Stimulated activated CD8-positive, alpha-beta memory T cell treated with anti-CD3 and anti-CD28 coated beads, Interleukin-15, amount 100 ng/mL, for 1 hour (primary cell): ENCODE data around the gene EHD1.

Source experiments
- DNase-seq: peaks from one replicate; pipeline ENCODE4 v3.0.0-alpha.2; 2020; ENCODE audit warnings: low read depth

Gene EHD1

DNA sequence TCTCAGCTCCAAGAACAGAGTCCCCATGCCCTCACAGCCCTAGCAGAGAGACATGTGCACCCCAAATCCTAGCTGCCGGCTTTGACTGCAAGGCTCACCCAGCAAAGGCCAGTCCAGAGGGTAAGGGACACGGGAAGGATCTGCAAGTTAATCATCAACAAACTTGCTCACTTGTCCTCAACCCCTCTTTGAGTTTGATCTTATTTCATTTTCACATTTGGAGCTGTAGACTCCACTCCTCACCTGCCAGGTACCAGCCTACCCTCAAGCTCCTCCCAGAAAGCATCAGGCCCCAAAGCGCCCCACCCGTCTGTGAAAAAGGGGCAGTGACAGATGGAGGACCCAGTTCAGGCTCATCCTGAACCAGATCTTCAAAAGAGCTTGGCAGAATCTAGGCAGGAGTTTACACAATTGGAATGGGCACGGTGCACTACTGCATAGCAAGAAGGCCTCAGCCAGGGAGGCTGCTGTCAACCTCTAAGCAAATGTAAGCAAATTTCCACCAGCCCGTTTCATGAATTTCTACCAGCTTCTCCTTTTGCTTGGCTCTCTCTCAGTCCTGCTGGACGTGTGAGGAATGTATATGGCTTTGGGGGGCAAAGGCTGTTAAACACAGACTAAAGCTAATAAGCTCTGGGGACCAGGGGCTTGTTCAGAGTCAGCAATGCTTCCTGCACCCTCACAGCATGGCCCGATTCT lies 5.5 kb downstream of the EHD1 start:
- no peak for DNase-seq

DNA sequence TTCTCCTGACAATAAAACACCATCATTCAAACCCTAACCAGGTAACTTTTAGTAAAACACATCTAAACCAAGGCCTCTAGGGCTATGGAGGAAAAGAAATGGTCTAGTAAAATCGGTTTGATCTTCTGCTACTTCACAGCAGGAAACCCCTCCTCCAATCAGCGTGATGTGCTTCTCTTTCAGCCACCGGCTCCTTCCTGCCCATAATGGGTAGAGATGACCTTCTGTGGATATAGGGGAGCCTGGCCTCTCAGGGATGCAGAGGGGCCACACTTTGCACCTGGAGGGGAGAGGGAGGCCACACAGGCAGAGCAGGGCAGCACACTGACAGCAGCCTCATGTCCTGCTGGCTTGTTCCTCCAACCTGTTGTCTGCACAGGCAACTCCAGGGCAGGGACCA lies 6.9 kb downstream of the EHD1 start:
- DNase-seq = no peak

DNA sequence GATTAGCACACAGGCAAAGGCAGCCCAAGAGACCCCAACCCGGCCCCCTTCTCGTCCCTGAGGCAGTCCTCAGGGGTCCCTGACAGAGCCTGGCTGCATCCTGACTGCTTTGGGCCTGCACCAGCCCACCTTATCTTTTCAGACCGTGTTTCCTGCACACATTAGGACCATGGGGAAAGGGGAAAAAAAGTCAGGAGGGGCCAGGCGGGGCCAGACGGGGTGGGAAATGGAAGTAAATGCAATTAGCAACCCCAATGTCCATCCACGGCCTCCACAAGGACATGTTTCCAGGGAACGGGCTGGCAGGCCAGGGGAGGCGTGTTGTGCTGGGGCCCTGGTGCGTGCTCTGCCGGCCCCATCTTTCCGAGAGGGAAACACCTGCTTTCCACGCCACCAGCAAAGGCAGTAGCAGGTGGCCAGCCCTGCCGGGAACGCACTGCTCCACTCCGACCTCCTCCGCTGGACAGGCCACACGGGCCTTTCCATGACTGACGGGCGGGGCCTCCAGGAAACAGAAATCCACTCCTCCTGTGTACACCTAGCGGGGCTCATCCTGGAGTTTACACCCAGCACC lies 7.4 kb downstream of the EHD1 start:
- no peak for DNase-seq

DNA sequence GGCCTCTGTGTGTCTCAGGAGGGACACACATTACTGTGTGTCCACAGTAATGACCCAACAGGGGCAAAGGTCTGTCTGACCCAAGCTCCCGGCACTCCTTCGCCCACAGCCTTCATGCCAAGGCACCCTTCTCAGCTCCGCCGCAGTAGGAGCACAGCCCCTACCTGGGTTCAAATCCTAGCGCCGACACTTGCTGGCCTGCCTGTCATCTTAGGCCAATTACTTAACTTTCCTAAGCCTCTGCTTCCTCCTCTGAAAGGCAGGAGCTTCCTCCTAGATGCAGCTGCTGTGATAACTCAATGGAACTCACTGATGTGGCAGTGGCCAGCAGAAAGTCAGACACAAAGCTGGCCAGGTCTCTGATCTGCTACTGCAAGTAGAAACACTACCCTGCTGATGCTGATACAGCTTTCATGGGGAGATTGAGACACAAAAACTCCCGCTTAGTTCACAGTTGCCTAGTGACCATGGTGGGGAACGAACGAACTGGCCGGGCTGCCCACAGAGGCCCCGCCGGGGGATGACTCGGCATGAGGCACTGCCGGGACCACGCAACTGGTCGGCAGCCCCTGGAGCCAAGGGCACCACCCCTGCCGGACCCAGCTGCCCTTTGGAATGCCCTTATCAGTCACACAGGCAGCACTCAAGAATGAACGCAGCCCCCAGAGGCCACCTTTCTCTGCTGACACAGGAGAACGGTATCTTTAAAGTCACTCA lies 8.1 kb downstream of the EHD1 start:
- no peak for DNase-seq

DNA sequence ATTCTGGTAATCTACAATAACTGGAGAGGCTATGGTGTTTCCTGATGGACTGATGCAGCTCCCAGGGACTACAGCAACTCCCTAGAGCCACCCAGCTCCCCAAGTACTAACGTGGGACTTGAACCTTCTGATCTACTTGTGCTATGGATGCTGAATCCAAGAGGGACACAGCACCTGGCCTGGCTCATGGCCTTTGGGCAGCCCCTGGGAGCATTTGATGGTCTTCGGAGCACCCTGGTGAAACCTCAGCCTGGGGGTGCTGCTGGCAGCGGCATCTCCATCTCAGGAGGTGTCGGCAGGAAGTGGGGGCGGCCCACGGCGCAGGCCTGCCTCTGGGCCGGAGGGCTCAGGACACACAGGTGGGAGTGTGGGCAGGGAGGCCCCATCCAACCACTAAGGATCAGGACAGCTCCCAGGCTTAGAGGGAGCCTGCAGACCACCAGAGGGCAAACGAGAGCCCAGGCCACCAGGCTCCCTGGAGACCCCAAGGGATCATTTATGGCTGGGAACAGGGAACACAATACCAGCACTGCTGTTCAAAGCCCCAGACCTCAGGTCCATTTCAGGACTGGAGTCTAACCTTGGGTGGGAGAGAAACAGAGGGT lies 8.7 kb downstream of the EHD1 start:
- no peak for DNase-seq

DNA sequence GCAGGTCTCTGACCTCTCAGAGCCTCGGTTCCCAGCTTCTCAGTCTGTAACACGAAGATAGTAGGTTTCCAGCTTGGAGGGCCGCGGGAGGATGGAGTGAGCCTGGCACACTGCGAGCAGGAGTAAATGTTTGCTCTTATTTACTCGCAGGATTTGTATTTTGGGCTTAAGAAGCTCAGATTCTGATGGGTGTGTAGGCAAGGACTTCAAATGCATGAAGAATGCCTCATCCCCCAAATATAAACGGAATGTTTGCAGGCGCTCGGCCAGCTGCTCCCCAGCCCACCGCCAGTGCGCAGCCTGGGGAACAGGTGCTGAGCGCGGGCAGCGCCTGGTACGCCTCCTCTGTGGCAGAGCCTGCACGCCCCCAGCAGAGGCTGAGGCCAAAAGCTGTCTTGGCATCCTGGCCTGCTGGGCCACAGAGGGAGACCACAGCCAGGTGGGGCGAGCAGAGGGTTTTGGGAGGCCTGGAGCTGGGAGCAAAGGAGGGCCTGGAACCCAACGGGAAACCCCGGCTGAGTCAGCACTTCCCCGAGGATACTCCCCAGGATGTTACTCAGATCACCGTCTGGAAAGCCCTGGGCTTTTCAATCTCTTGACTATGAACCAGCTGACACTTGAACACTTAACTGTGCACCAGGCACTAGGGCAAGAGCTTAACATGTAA lies 9.4 kb downstream of the EHD1 start:
- DNase-seq = no peak

DNA sequence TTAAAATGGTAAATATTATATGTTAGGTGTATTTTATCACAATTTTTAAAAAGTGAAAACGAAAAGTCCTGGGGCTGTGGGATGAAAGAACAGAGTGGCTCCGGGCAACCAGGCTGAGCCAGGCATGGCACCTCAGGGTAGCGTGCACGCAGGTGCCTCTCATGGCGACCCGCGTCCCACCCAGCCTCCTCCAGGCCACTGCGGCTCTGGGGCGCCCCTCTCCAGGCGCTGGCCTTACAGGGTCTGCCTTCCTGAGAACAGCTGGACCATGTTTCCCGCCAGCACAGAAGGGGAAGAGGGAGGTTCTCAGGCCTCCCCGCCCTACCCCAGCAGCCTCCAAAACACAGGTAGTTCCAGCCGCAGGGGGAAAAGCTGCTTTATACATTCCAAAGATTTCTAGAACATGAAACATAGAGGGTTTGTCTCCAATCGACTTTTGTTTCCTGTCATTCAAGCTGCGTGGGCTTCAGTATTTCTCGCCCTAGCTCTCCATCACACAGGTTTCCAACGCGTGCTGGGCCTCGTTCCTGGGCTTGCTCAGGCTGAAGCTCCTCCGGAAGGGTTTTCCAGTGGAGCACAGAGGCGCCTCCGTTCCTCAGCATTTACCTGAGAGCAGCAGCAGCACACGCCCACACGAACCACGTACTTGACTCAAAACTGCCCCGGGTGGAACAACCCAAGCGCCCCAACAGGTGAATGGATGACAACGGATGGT lies 10.5 kb downstream of the EHD1 start:
- no peak for DNase-seq

DNA sequence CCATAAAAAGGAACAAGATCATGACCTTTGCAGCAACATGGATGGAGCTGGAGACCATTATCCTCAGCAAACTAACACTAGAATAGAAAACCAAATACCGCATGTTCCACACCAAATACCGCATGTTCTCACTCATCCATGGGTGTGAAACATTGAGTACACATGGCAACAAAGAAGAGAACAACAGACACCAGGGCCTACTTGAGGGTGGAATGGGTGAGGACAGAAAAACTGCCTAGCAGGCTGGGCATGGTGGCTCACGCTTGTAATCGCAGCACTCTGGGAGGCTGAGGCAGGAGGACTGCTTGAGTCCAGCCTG lies 12.3 kb downstream of the EHD1 start:
- no peak for DNase-seq

DNA sequence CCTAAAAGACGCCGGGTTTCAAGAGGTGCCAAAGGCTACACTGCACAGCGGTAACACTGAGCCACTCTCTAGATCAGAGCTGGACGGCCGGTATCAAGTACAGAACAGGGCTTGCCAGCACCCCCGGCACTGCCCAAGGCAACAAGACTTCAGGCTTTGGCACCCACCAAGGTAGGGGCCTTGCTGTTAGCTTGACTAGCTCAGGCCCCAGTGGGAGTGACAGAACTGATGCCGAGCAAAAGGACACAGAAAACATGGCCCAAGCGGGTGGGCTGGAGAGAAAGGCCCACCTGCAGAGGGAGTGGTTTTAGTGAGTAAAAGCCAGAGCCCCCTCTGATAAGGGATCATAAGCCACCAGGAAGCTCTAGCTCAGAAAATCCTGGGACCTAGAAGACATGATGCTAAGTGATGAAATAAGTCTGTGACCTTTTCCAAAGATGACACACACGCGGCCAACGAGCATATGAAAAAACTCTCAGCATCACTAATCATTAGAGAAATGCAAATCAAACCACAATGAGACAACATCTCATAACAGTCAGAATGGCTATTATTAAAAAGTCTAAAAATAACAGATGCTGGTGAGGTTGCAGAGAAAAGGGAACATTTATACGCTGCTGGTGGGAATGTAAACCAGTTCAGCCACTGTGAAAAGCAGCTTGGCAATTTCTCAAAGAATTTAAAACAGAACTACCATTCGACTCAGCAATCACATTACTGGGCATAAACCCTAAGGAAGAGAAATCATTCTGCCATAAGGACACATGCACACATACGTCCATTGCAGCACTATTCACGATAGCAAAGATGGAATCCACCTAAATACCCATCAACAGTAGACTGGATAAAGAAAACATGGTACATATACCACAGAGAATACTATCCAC lies 12.9 kb downstream of the EHD1 start:
- DNase-seq = no peak

DNA sequence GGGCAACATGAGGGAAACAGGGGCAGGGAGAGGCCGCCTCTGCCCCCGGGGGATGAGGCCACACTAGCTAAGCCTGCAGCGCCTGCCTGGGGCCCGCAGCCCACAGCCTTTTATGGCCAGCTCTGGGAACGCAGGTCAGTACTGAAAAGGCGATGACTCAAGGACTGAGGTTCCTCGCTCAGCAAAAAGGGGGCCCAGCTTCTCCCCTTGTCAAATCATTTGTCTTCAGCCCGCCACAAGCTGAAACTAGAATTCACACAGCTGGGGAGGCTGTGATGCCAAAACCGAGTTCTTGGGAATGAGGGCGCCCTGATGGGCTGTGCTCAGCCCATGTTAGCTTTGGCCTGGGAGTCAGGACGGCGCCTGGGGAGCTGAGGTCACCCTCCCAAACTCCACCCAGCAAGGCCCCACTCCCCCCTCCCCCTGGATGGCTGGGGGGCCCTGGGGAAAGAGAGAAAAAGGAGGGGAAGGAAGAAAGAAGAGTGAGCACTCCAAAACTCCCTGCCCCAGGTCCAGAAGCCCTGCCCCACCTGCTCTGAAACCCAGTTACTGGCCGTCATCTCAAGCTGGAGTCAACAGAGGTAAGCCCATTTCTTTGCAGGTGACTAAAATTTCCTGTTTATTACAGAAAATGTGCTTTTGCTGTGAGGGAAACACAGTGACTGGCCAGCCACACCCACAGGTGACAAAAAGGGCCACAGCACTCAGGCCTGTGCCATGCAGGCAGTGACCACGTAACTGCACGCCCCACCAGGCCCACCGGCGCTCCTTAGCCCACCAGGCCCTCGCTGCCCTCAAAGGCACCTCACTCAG lies 13.7 kb downstream of the EHD1 start:
- DNase-seq = no peak

DNA sequence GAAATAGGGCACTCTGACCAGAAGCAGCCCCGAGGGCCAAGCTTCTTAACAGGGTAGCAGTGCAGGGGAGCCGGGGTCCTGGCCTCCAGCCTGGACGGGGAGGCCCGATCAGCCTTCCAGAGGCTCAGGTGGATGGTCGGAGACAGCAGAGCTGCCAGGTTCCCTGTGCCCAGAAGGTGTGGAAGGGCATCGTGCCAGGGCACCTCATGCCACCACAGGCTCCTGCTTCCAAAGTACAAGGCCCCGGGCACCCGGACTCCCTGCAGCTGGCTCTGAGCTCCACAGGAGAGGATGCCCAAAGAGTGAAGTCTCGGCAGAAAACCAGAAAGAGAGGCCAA lies 14.3 kb downstream of the EHD1 start:
- DNase-seq = no peak

DNA sequence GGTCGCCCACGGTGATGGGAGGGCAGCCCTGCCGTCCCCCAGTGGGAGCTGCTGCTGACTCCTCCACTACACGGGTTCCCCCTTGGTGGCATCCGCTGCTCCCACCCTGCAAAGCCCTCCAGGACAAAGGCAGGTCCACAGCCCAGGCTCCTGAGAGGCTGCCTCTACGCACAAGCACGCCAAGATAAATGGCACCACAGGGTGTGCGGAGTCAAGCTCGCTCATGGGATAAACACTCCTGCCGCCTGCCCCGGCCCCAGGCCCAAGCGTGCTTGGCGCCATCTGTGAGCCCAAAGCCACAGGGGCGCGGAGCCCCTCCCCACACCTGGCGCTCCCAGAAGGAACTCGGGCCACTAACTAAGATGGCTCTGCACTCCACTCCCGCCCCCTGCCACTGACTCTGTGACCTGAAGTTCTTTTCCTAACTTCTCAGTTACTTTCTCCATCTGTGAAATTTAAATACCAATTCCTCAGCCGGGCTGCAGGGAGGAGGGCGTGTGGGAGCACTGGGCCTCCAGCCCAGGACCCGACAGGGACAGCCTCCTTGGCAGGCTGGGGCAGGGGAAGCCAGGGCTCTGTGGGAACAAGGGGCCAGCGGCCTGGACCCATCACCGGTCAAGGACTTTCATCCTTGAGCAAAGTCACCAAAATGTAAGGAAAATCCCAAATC lies 14.9 kb downstream of the EHD1 start:
- no peak for DNase-seq

DNA sequence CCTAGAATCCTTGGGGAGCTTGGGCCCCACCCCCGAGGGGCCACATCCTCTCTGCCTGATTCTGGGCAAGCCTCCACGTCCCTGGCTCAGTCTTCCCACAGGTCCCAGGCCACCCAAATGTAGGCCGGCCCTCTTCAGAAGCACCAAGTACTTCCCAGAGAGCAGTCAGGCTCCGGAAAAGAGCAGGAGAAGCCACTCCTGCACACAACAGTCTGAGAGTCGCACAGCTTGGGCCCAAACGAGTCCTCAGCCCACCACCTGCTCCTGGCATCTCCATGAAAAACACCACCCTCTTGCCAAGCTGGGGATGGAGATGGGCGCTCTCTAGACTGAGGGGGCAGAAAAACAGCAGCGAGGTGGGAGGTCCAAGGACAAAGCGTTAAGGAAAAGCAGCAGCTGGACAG lies 15.4 kb downstream of the EHD1 start:
- no peak for DNase-seq

DNA sequence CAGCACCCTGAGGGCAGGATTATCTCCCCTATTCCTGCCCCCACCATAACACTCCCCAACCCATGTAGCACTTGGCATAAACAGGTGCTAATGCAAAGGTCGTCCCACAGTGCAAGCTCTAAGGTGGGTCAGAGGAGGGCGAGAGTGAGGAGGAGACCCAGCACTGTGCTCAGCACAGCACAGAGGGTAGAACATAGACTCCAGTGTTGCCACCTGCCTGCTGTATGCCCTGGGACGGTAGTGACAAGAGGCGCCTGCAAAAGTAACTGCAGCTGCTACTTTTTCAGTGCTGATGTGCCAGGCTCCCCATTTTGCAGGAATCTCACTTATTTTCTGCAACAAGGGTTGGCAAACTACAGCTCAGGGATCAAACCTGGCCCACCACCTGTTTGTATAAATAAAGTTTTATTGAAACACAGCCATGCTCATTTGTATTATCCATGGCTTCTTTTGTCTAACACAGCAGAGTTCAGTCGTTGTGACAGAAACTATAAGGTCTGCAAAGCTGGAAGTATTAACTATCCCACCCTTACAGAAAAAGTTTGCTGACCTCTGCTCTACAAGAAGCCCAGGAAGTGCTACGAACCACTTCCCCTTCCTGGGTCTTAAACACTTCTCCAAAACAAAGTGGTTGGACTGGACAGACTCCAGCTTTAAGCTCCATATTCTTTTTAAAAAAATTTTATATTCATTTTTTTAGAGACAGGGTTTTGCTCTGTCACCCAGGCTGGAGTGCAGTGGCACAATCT lies 17.0 kb downstream of the EHD1 start:
- no peak for DNase-seq

DNA sequence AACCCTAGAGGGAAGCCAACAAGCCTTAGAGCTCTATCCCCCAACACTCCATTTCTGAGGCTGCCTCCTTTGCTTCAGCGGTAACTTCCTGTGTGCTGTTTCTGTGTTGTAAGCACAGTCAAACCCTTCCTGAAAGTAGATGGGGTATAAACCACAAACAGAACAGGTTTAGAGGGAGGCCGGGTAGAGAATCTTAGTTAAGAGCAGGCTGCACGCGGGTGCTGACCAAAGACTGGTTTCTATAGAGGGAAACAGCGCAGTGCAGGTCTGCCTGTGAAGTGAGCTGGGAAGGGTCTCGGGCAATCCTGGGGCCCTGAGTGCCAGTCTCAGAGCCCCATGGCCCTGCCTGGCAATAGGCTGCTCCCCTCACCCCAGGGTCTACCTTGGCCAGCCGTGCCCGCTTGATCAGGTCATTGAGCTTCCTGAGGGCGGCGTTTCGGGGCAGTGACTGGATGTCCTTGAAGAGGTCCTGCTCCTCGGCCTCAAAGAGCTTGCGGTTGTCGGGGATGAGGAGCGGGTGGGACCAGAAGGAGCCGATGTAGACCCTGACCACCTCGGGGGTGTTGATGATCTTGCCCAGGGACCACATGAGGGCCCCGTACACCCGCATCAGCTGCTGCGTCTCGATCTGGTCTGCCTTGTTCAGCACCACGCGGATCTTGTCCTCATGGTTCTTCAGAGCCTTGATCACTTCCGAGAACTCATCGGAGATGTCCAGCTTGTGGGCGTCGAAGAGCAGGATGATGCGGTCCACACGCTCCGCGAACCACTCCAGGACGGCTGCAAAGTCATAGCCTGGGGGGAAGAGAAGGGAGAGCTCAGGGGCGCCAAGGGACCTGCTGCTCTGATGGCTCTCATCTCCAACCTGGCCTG lies 18.6 kb downstream of the EHD1 start:
- no peak for DNase-seq

DNA sequence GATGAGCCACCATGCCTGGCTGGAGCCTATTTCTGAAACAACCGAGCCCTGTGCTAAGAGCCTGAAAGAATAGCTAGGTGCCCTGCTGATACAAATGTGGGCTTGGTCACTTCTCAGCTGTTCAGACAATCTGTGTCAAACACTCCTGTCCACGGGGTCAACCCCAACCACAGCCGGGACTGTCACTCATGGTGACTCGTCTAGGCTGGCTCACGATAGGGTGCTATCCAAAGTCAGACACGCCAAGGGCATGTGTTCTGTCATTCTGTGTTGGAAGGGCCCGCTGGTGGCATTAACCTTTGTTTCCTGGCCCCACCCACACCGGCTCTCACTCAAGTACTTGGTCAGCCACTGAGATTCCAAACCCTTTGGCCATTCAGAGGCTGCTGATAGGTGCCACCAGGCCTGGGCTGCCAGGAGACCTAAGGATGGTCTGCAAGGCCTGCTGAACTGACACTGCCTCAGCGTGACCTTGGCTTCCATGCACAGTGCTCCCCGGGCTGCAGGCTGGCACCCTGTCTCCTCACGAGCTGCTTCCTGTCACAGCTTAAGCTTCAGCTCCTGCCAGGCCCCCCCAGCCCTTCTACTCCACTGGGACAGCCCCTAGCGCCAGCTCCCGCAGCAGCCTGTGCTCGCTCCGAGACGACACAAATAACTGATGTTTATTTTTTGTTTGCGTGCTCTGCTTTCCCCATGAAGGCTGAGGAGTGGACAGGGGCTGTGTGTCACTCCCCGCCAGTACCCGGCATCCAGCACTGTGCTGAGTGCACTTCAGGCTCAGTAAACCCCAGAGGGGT lies 19.8 kb downstream of the EHD1 start:
- no peak for DNase-seq

DNA sequence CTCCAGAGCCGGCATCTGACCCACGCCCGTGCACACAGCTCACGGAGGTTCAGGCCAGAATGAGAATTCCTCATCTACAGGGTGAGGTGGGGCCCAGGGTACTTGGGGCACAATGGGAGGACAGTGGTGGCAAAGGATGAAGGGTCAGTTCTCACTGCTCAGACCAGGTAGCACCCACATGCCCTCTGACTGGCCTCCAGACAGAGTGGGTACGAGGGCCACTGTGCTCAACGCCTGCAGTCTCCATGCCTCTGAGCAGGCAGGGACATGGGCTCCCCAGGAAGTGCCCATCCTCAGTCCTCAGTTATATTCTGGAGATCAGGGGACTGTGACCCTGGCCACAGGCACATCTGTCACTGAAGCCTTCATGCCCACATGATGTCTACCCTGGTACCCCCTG lies 20.9 kb downstream of the EHD1 start:
- DNase-seq = no peak
